ENCODE measurements around the gene FOXC2. TPM values are rescaled to one million over a fixed set of nuclear protein-coding genes. Genes with fewer than 3 reads are reported as not detected.

The FOXC2 gene
- total and polyA plus RNA-seq, 2 experiments from 2014 or later, result 2.4 to 3.7 TPM

DNA sequence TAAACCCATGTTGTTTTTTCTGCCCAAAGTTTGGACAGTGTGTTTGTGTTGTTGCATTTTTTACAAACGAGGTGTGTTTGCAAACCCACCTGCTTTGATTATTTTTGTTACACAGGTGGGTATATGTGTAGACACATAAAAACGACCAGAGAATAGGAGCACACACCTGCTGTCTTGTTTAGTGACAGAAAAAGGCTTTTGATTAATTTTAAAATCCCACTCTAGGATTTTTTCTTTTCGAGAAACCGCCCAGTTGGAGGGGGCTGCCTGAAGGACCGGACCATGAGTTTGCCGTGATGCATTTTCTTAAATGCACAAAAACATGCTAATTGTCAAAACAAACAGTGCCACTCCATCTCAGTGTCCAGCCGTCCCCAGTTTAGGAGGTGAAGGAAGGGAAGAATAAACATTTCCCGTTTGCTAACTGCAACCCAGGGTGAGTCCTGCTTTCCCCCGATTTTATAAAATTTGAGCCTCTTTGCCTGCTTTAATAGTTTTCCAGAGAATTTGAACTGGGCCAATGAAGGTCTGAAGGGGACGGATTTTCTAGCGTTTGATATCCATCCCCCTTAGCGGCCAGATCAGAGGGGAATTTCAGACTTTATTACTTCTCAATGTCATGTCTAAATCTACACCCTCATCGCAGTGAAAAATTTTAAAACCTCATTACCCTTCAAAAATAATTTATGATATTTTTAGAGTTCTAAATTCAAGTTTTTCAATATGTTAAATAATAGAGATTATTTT lies 3.2 kb downstream of the FOXC2 start:
- Histone ChIP-seq H3K4me3 (peak overlapping the region; percentile 76), H3K27me3 (peaks cover 68% of the 10 kb centered on the region), H3K36me3 (no peaks in the 10 kb centered on the region), H3K4me1 (ENCODE audit: low read depth) (peaks cover 31% of the 10 kb centered on the region), H3K9me3 (ENCODE audit: low read depth) (no peaks in the 10 kb centered on the region), H3K27ac (no peak overlapping the region)
- TF ChIP-seq, protein P1, sequence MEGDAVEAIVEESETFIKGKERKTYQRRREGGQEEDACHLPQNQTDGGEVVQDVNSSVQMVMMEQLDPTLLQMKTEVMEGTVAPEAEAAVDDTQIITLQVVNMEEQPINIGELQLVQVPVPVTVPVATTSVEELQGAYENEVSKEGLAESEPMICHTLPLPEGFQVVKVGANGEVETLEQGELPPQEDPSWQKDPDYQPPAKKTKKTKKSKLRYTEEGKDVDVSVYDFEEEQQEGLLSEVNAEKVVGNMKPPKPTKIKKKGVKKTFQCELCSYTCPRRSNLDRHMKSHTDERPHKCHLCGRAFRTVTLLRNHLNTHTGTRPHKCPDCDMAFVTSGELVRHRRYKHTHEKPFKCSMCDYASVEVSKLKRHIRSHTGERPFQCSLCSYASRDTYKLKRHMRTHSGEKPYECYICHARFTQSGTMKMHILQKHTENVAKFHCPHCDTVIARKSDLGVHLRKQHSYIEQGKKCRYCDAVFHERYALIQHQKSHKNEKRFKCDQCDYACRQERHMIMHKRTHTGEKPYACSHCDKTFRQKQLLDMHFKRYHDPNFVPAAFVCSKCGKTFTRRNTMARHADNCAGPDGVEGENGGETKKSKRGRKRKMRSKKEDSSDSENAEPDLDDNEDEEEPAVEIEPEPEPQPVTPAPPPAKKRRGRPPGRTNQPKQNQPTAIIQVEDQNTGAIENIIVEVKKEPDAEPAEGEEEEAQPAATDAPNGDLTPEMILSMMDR (IDR thresholded peaks at IDR 0.05; ENCODE audit: low read depth, low read length), result no peak
- DNase-seq (ENCODE audit: low read depth in 1 of 2, low spot score in 1 of 2), result no peak

DNA sequence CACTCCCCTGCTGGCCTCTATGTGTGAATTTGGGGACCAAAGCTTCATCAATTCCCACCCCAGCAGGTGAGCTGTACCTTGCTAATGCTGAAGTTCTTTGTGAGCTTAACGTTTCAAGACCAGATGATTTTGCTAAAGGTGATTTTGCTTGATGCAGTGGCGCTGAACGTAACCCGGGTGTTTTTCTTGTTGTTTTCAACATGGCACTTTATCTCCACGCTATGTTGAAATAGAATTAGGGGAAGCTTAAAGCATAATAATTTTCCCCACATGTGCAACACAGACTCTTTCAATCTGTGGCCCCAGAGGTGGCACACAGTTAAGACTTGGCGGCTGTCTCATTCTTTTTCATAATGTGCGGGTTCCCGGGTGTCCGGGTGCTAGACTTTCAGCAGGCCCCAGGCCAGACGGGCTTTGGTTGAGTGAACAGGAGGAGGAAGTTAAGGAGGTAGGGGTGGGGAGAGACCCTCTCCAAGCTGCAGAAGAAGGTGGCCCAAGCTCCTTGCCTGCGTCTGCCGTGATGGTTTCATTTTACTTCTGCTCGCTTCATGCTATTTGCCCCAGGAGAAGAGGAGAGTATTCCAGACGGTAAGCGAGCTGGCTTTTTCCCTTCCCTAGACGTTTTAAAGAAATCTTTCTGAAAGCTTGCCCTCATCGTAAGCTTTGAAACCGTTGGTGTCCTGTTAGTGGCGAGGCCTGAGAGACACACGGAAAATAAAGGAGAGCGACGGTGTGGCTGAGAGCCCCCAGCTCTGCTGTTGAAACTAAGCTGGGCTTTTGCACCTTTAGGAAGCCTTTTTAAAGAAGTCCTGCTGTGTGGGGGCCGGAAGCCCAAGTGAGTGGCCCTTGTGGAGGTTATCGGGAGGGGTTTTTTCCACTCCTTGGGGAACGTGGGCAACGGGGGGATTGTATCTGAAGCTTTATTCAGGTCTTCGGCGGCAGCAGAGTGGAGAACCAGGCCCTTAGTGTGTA lies 4.2 kb downstream of the FOXC2 start:
- no peak for DNase-seq (ENCODE audit: low read depth in 1 of 2, low spot score in 1 of 2)
- Histone ChIP-seq H3K36me3 (no peaks in the 10 kb centered on the region), H3K27ac (no peak overlapping the region), H3K9me3 (ENCODE audit: low read depth) (no peaks in the 10 kb centered on the region), H3K4me1 (ENCODE audit: low read depth) (peaks cover 31% of the 10 kb centered on the region), H3K27me3 (peaks cover 58% of the 10 kb centered on the region), H3K4me3 (peak overlapping the region; percentile 76)
- TF ChIP-seq, protein P1 (IDR thresholded peaks at IDR 0.05; ENCODE audit: low read depth, low read length), result no peak

DNA sequence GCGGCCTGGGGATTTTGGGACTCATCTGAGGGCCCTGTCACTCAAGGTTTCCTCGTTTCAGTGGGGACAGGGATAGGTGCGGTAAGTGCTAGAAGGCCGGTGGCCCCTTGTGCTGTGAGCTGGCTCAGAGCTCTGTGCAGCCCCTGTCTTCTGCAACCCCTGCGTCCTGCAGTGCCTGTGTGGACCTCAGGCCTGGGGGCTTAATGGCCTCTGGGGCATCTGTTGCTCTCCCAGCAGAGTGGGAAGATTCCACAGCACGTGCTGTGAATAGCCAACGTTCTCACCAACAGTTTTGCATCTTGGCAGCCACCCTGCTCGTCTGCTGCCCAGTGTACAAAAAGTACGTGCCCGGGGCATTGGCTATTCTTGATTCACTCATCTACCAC lies 4.9 kb downstream of the FOXC2 start:
- no peaks in the 10 kb centered on the region for H3K9me3 ChIP-seq (ENCODE audit: low read depth)
- TF ChIP-seq, protein P1 (IDR thresholded peaks at IDR 0.05; ENCODE audit: low read depth, low read length), result no peak
- H3K36me3 ChIP-seq, result no peaks in the 10 kb centered on the region
- no peak for DNase-seq (ENCODE audit: low read depth in 1 of 2, low spot score in 1 of 2)
- H3K27ac ChIP-seq, result no peak overlapping the region
- H3K4me1 ChIP-seq (ENCODE audit: low read depth), result peaks cover 33% of the 10 kb centered on the region
- H3K27me3 ChIP-seq, result peaks cover 54% of the 10 kb centered on the region
- H3K4me3 ChIP-seq, result peak overlapping the region; percentile 76

DNA sequence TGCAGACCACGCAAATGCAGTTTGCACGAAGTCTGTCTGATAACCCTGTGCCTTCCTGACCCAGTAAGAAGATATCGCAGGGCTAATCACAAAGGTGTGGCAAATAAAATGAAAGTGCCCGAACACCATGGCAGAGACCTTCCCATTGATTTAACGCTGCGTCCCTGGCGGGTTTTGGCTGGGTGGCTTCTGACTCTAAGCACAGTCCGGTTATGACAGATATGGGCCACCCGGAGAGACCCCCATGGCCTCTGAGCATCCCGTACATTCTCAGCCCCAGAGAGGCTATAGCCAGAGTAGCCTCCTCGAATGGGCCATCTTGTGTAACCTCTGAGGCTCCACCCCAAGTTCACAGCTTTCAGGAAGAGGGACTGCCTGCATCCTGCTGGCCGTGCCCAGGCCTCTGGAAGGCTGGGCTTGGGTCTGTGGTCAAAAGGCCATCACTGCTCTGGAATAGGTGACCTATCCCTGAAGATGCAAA lies 5.5 kb downstream of the FOXC2 start:
- peaks cover 59% of the 10 kb centered on the region for H3K27me3 ChIP-seq
- no peak overlapping the region for H3K4me3 ChIP-seq
- H3K4me1 ChIP-seq (ENCODE audit: low read depth), result peaks cover 34% of the 10 kb centered on the region
- TF ChIP-seq, protein P1 (IDR thresholded peaks at IDR 0.05; ENCODE audit: low read depth, low read length), result no peak
- no peaks in the 10 kb centered on the region for H3K36me3 ChIP-seq
- no peaks in the 10 kb centered on the region for H3K9me3 ChIP-seq (ENCODE audit: low read depth)
- no peak overlapping the region for H3K27ac ChIP-seq
- DNase-seq (ENCODE audit: low read depth in 1 of 2, low spot score in 1 of 2), result no peak

DNA sequence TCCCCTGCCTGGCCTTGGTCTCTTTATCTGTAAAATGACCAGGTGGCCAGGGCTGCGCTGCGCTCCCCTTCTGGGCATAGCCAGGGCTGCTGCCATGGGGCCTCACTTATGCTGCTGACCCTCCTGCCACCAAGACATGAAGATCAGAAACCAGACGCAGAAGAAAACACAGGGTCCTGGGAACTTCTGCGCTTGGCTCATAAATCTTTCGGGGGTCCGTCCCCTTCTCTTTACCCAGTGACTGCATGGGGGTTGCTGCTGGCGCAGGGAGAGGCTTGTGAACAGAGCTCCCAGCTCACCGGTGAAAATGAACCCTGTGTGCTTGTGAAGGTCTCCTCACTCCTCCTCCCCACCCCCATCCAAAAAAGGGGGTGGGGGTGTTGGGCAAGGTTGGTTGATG lies 6.0 kb downstream of the FOXC2 start:
- DNase-seq (ENCODE audit: low read depth in 1 of 2, low spot score in 1 of 2), result no peak
- Histone ChIP-seq H3K36me3 (no peaks in the 10 kb centered on the region), H3K27me3 (peaks cover 61% of the 10 kb centered on the region), H3K4me3 (no peak overlapping the region), H3K4me1 (ENCODE audit: low read depth) (peaks cover 34% of the 10 kb centered on the region), H3K27ac (no peak overlapping the region), H3K9me3 (ENCODE audit: low read depth) (no peaks in the 10 kb centered on the region)
- TF ChIP-seq, protein P1 (IDR thresholded peaks at IDR 0.05; ENCODE audit: low read depth, low read length), result no peak

Measured in cardiac muscle cell (in vitro differentiated cells and primary cell).